GM23338 (cell line): ENCODE results near the gene GOLGA6D. TPM values are rescaled to one million over a fixed set of nuclear protein-coding genes. Genes with fewer than 3 reads are reported as not detected.

Experiments
- ATAC-seq: fragments of 200-7000 bp; cut with Tn5 transposase; 3 replicates; pipeline ENCODE4 v1.9.1; 2020
- DNase-seq: peaks from one replicate; pipeline ENCODE4 v3.0.0-alpha.2; 2015; ENCODE audit warnings: low spot score
- H2AFZ ChIP-seq: fragments of 200-600 bp; sonication (generic); 2 replicates; pipeline ENCODE4 v1.8.0; 2016; ENCODE audit warnings: antibody characterized with exemption, mild to moderate bottlenecking, moderate library complexity
- H3F3A ChIP-seq: fragments of 200-600 bp; sonication (generic); replicated peaks from 2 replicates; pipeline ENCODE4 v1.8.0; 2017; ENCODE audit warnings: antibody characterized with exemption, mixed run types, low read depth
- H3K27ac ChIP-seq: fragments of 200-600 bp; sonication (generic); 2 replicates; pipeline ENCODE4 v1.6.1; 2016; ENCODE audit warnings: low read depth
- H3K27me3 ChIP-seq: fragments of 200-600 bp; sonication (generic); 2 replicates; pipeline ENCODE4 v1.8.0; 2016; ENCODE audit warnings: mild to moderate bottlenecking, mixed run types, moderate library complexity; ENCODE audit not compliant: insufficient read depth
- H3K36me3 ChIP-seq: fragments of 200-600 bp; sonication (generic); 2 replicates; pipeline ENCODE4 v1.8.0; 2016; ENCODE audit warnings: mild to moderate bottlenecking; ENCODE audit not compliant: insufficient read depth
- H3K4me1 ChIP-seq: fragments of 200-600 bp; sonication (generic); 2 replicates; pipeline ENCODE4 v1.8.0; 2016; ENCODE audit warnings: mild to moderate bottlenecking, moderate library complexity; ENCODE audit not compliant: insufficient read depth
- H3K4me2 ChIP-seq: fragments of 200-600 bp; sonication (generic); 2 replicates; pipeline ENCODE4 v1.7.1; 2017; ENCODE audit warnings: mixed run types
- H3K4me3 ChIP-seq: fragments of 200-600 bp; sonication (generic); 2 replicates; pipeline ENCODE4 v1.6.1; 2016; ENCODE audit warnings: mixed run types
- H3K79me2 ChIP-seq: fragments of 200-600 bp; sonication (generic); replicated peaks from 2 replicates; pipeline ENCODE4 v1.8.0; 2017; ENCODE audit warnings: mild to moderate bottlenecking; ENCODE audit not compliant: insufficient read depth
- H3K9me2 ChIP-seq: fragments of 200-600 bp; sonication (generic); 2 replicates; pipeline ENCODE4 v1.8.0; 2017; ENCODE audit not compliant: insufficient read depth
- H4K20me1 ChIP-seq: fragments of 200-600 bp; sonication (generic); replicated peaks from 2 replicates; pipeline ENCODE4 v1.8.0; 2017; ENCODE audit warnings: mild to moderate bottlenecking; ENCODE audit not compliant: insufficient read depth
- H3K27ac Mint-ChIP-seq: 2 replicates; pipeline ENCODE4 v1.8.0; 2020; ENCODE audit warnings: inconsistent platforms, mild to moderate bottlenecking, moderate library complexity, mixed read lengths
- H3K27me3 Mint-ChIP-seq: 3 replicates; pipeline ENCODE4 v1.8.0; 2022; ENCODE audit warnings: low read depth, mild to moderate bottlenecking, moderate library complexity, mixed read lengths, inconsistent platforms; ENCODE audit not compliant: insufficient read depth, poor library complexity
- H3K36me3 Mint-ChIP-seq: 3 replicates; pipeline ENCODE4 v1.8.0; 2021; ENCODE audit warnings: low read depth, mild to moderate bottlenecking, inconsistent platforms, moderate library complexity, mixed read lengths
- H3K4me1 Mint-ChIP-seq: 3 replicates; pipeline ENCODE4 v1.8.0; 2020; ENCODE audit warnings: mild to moderate bottlenecking, inconsistent platforms, mixed read lengths
- H3K4me3 Mint-ChIP-seq: 3 replicates; pipeline ENCODE4 v1.8.0; 2021; ENCODE audit warnings: moderate library complexity, mild to moderate bottlenecking, inconsistent platforms, mixed read lengths
- H3K9me3 Mint-ChIP-seq: 3 replicates; pipeline ENCODE4 v1.8.0; 2020; ENCODE audit warnings: moderate library complexity, mild to moderate bottlenecking, inconsistent platforms, mixed read lengths
- CREB1 ChIP-seq: fragments of 250-450 bp; sonication (Bioruptor Pico); IDR thresholded peaks from 2 replicates; pipeline ENCODE4 v1.5.0; 2020; ENCODE audit warnings: low read depth, mild to moderate bottlenecking, moderate library complexity
- CTCF ChIP-seq, 2 experiments: fragments of 200-600 bp in 1 of 2; sonication (generic) in 1 of 2; conservative IDR thresholded peaks; 2 replicates each; pipeline versions ENCODE4 v1.5.1 to v1.6.1; 2016 to 2017; ENCODE audit warnings: antibody characterized with exemption in 2 of 2, low read depth in 2 of 2, mild to moderate bottlenecking in 2 of 2, moderate library complexity in 1 of 2
- ETS1 ChIP-seq: IDR thresholded peaks from 2 replicates; pipeline ENCODE4 v1.6.1; 2016; ENCODE audit warnings: antibody characterized with exemption
- EZH2 ChIP-seq: fragments of 200-600 bp; sonication (generic); IDR thresholded peaks from one replicate; pipeline ENCODE4 v1.8.0; 2017; ENCODE audit warnings: antibody characterized with exemption, mild to moderate bottlenecking, low read depth; ENCODE audit not compliant: unreplicated experiment
- JUNB ChIP-seq: IDR thresholded peaks from one replicate; pipeline ENCODE4 v1.6.1; 2016; ENCODE audit warnings: antibody characterized with exemption; ENCODE audit not compliant: unreplicated experiment
- NANOG ChIP-seq: IDR thresholded peaks from 2 replicates; pipeline ENCODE4 v1.6.1; 2016; ENCODE audit warnings: antibody characterized with exemption, borderline replicate concordance
- POLR2AphosphoS5 ChIP-seq: IDR thresholded peaks from 2 replicates; pipeline ENCODE4 v1.6.1; 2016; ENCODE audit warnings: antibody characterized with exemption, low read depth
- REST ChIP-seq: IDR thresholded peaks from one replicate; pipeline ENCODE4 v1.6.1; 2018; ENCODE audit warnings: antibody characterized with exemption; ENCODE audit not compliant: unreplicated experiment
- STAT1 ChIP-seq: IDR thresholded peaks from one replicate; pipeline ENCODE4 v1.6.1; 2016; ENCODE audit warnings: antibody characterized with exemption; ENCODE audit not compliant: unreplicated experiment
- ZNF114 ChIP-seq: fragments of 250-450 bp; sonication (Bioruptor Pico); IDR thresholded peaks from 2 replicates; pipeline ENCODE4 v1.5.0; 2020; ENCODE audit warnings: mild to moderate bottlenecking, moderate library complexity
- ZNF331 ChIP-seq: fragments of 250-450 bp; sonication (Bioruptor Pico); IDR thresholded peaks from 2 replicates; pipeline ENCODE4 v1.5.0; 2020; ENCODE audit warnings: low read depth, mild to moderate bottlenecking, moderate library complexity
- polyA plus RNA-seq: library from polyadenylated mRNA; unstranded; fragments of >200 nt; fragmentation: Nextera tagmentation; extraction: Ambion mirVana; gene quantifications from 2 replicates; pipeline ENCODE4 v1.2.1, GENCODE V29; 2016
- total RNA-seq: library from RNA; depleted of rRNA; stranded (reverse); fragments of >200 nt; shearing (Covaris generic); gene quantifications from 2 replicates; pipeline ENCODE4 v1.2.3, GENCODE V29; 2014

The GOLGA6D gene
- total and polyA plus RNA-seq, 2 experiments from 2014 or later, result 0.99 to 1.0 TPM

GRCh38 chr15:75306188-75306587 lies 23.6 kb downstream of the GOLGA6D start (continued):
- no peak for TF ChIP-seq CTCF (conservative IDR thresholded peaks at IDR 0.05; ENCODE audit: low read depth in 2 of 2)
- TF ChIP-seq CREB1 (CRISPR knock-in tag), result no peak

- TF ChIP-seq ETS1 (no peak), JUNB (no peak), CTCF (conservative IDR thresholded peaks at IDR 0.05; ENCODE audit: low read depth in 2 of 2) (peak; percentile 80 to 98)
- H2AFZ ChIP-seq, result peak overlapping the region; percentile 77
- no peaks in the 10 kb centered on the region for H3K79me2 ChIP-seq
- H3K4me3 ChIP-seq, result no peak overlapping the region
- H3K9me2 ChIP-seq, result no peaks in the 10 kb centered on the region
- H3K9me3 Mint-ChIP-seq, result no peaks in the 10 kb centered on the region
- ATAC-seq (peak; percentile 100), DNase-seq (peak; percentile 93)
- no peak overlapping the region for H3K27ac ChIP-seq
- no peaks in the 10 kb centered on the region for H4K20me1 ChIP-seq
- H3K27me3 ChIP-seq, result no peaks in the 10 kb centered on the region
- H3F3A ChIP-seq, result no peaks in the 10 kb centered on the region
- H3K4me1 ChIP-seq, result no peaks in the 10 kb centered on the region
- H3K4me3 Mint-ChIP-seq, result no peak overlapping the region
- H3K36me3 Mint-ChIP-seq, result no peaks in the 10 kb centered on the region
- H3K36me3 ChIP-seq, result no peaks in the 10 kb centered on the region
- no peaks in the 10 kb centered on the region for H3K27me3 Mint-ChIP-seq
- H3K4me2 ChIP-seq, result no peak overlapping the region
- no peaks in the 10 kb centered on the region for H3K4me1 Mint-ChIP-seq
- H3K27ac Mint-ChIP-seq, result no peak overlapping the region
These were observed 25.2 kb downstream of the GOLGA6D start for GRCh38 chr15:75307778-75308390.

GRCh38 chr15:75309711-75310110 lies 27.1 kb downstream of the GOLGA6D start:
- Histone ChIP-seq H3K4me1 (no peaks in the 10 kb centered on the region), H3K27ac (no peak overlapping the region), H3F3A (no peaks in the 10 kb centered on the region), H2AFZ (no peak overlapping the region), H3K4me3 (no peak overlapping the region), H3K9me2 (no peaks in the 10 kb centered on the region), H3K4me2 (no peak overlapping the region), H4K20me1 (no peaks in the 10 kb centered on the region), H3K79me2 (no peaks in the 10 kb centered on the region), H3K36me3 (no peaks in the 10 kb centered on the region), H3K27me3 (no peaks in the 10 kb centered on the region)
- ATAC-seq (no peak), DNase-seq (no peak)
- Mint-ChIP-seq H3K4me1 (no peaks in the 10 kb centered on the region), H3K27ac (no peak overlapping the region), H3K4me3 (no peak overlapping the region), H3K36me3 (no peaks in the 10 kb centered on the region), H3K27me3 (no peaks in the 10 kb centered on the region), H3K9me3 (no peaks in the 10 kb centered on the region)
- TF ChIP-seq STAT1 (no peak), EZH2 (no peak), POLR2AphosphoS5 (no peak), ZNF114 (no peak), ZNF331 (CRISPR knock-in tag) (no peak), REST (no peak), JUNB (no peak), CTCF (conservative IDR thresholded peaks at IDR 0.05; ENCODE audit: low read depth in 2 of 2) (no peak), NANOG (no peak)
